ENCODE results near the gene EME1. TPM values are rescaled to one million over a fixed set of nuclear protein-coding genes. Genes with fewer than 3 reads are reported as not detected.

EME1 gene
- total and polyA plus RNA-seq, 2 of the 13 experiments (the other 11 are each of a cell fraction or from before 2014, with no cell fraction given) = 20.7 to 24.6 TPM

DNA sequence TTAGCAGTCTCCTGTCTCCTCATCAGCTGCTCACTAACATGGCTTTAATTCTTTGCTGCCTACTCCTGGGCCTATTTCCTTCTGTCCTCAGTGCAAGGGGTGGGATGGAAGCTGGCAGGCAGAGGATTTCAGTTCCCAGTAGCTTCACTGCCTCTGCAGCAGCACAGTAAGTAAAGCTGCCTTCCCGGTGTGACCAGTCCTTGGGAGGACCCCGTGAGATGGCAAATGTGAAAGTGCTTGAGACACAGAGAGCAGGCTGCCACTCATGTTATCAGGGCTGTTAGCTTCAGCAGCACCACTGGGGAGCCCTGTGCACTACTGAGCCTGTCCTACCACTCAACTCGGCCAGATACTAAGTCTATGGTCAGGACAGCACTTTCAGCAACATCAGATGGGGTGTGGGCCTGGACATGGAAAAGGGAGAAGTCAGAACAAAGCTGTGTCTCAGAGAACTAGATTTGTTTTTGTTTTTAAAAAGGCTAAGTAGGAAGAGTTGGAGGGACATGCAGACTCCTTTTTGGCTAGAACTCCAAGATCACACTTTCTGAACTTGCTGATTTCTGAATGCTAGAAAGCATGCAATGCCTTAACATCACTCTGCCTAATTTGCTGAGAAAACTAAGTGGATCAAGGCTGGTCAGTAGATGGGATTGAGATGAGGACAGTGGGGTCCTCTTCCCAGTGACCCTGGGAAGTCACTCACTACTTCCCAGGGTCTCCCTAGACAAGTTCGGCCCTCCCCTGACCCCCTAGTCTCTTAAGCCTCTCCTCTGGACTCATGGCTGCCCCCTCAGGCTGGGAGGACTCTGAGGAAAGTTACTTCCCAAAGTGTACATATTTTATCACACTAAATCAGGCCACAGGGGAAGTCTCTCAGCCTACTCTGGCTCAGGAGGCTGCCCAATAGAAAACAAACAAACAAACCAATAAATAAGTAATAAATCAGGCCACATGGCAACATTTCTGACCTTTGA, 54.1 kb downstream of the EME1 start (continued):
- TF ChIP-seq, protein P1, sequence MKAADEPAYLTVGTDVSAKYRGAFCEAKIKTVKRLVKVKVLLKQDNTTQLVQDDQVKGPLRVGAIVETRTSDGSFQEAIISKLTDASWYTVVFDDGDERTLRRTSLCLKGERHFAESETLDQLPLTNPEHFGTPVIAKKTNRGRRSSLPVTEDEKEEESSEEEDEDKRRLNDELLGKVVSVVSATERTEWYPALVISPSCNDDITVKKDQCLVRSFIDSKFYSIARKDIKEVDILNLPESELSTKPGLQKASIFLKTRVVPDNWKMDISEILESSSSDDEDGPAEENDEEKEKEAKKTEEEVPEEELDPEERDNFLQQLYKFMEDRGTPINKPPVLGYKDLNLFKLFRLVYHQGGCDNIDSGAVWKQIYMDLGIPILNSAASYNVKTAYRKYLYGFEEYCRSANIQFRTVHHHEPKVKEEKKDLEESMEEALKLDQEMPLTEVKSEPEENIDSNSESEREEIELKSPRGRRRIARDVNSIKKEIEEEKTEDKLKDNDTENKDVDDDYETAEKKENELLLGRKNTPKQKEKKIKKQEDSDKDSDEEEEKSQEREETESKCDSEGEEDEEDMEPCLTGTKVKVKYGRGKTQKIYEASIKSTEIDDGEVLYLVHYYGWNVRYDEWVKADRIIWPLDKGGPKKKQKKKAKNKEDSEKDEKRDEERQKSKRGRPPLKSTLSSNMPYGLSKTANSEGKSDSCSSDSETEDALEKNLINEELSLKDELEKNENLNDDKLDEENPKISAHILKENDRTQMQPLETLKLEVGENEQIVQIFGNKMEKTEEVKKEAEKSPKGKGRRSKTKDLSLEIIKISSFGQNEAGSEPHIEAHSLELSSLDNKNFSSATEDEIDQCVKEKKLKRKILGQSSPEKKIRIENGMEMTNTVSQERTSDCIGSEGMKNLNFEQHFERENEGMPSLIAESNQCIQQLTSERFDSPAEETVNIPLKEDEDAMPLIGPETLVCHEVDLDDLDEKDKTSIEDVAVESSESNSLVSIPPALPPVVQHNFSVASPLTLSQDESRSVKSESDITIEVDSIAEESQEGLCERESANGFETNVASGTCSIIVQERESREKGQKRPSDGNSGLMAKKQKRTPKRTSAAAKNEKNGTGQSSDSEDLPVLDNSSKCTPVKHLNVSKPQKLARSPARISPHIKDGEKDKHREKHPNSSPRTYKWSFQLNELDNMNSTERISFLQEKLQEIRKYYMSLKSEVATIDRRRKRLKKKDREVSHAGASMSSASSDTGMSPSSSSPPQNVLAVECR (CRISPR knock-in tag; IDR thresholded peaks at IDR 0.05; ENCODE audit: borderline replicate concordance) = peak; percentile 41
- TF ChIP-seq KDM5B (CRISPR knock-in tag; IDR thresholded peaks at IDR 0.05; ENCODE audit: borderline replicate concordance) (no peak), SIN3B (IDR thresholded peaks at IDR 0.05; ENCODE audit: low read length) (no peak), ZZZ3 (CRISPR knock-in tag; IDR thresholded peaks at IDR 0.05; ENCODE audit: borderline replicate concordance) (no peak), SP140L (CRISPR knock-in tag; IDR thresholded peaks at IDR 0.05; ENCODE audit: borderline replicate concordance) (no peak), JUND (CRISPR knock-in tag; IDR thresholded peaks at IDR 0.05) (no peak), ZNF839 (CRISPR knock-in tag; IDR thresholded peaks at IDR 0.05; ENCODE audit: borderline replicate concordance) (no peak), ZNF737 (CRISPR knock-in tag; IDR thresholded peaks at IDR 0.05; ENCODE audit: borderline replicate concordance) (peak; percentile 26; the same call in 1 of the 2 replicates), NPAS2 (CRISPR knock-in tag; IDR thresholded peaks at IDR 0.05; ENCODE audit: borderline replicate concordance) (no peak), CEBPG (CRISPR knock-in tag; IDR thresholded peaks at IDR 0.05) (peak; percentile 33; the same call in 1 of the 2 replicates), ATF1 (CRISPR knock-in tag; IDR thresholded peaks at IDR 0.05) (no peak)
- TF ChIP-seq, protein P2, sequence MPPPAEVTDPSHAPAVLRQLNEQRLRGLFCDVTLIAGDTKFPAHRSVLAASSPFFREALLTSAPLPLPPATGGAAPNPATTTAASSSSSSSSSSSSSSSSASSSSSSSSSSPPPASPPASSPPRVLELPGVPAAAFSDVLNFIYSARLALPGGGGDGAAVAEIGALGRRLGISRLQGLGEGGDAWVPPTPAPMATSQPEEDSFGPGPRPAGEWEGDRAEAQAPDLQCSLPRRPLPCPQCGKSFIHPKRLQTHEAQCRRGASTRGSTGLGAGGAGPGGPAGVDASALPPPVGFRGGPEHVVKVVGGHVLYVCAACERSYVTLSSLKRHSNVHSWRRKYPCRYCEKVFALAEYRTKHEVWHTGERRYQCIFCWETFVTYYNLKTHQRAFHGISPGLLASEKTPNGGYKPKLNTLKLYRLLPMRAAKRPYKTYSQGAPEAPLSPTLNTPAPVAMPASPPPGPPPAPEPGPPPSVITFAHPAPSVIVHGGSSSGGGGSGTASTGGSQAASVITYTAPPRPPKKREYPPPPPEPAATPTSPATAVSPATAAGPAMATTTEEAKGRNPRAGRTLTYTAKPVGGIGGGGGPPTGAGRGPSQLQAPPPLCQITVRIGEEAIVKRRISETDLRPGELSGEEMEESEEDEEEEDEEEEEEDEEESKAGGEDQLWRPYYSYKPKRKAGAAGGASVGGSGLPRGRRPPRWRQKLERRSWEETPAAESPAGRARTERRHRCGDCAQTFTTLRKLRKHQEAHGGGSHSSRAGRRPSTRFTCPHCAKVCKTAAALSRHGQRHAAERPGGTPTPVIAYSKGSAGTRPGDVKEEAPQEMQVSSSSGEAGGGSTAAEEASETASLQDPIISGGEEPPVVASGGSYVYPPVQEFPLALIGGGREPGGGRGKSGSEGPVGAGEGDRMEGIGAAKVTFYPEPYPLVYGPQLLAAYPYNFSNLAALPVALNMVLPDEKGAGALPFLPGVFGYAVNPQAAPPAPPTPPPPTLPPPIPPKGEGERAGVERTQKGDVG (CRISPR knock-in tag; IDR thresholded peaks at IDR 0.05; ENCODE audit: borderline replicate concordance) = 0 out of 2 replicates have a peak, but pooled peaks have one; percentile 44
- TF ChIP-seq, protein P3, sequence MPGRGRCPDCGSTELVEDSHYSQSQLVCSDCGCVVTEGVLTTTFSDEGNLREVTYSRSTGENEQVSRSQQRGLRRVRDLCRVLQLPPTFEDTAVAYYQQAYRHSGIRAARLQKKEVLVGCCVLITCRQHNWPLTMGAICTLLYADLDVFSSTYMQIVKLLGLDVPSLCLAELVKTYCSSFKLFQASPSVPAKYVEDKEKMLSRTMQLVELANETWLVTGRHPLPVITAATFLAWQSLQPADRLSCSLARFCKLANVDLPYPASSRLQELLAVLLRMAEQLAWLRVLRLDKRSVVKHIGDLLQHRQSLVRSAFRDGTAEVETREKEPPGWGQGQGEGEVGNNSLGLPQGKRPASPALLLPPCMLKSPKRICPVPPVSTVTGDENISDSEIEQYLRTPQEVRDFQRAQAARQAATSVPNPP (CRISPR knock-in tag; IDR thresholded peaks at IDR 0.05) = no peak
- TF ChIP-seq, protein P4, sequence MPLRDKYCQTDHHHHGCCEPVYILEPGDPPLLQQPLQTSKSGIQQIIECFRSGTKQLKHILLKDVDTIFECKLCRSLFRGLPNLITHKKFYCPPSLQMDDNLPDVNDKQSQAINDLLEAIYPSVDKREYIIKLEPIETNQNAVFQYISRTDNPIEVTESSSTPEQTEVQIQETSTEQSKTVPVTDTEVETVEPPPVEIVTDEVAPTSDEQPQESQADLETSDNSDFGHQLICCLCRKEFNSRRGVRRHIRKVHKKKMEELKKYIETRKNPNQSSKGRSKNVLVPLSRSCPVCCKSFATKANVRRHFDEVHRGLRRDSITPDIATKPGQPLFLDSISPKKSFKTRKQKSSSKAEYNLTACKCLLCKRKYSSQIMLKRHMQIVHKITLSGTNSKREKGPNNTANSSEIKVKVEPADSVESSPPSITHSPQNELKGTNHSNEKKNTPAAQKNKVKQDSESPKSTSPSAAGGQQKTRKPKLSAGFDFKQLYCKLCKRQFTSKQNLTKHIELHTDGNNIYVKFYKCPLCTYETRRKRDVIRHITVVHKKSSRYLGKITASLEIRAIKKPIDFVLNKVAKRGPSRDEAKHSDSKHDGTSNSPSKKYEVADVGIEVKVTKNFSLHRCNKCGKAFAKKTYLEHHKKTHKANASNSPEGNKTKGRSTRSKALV (CRISPR knock-in tag; IDR thresholded peaks at IDR 0.05) = no peak
- TF ChIP-seq, protein P5, sequence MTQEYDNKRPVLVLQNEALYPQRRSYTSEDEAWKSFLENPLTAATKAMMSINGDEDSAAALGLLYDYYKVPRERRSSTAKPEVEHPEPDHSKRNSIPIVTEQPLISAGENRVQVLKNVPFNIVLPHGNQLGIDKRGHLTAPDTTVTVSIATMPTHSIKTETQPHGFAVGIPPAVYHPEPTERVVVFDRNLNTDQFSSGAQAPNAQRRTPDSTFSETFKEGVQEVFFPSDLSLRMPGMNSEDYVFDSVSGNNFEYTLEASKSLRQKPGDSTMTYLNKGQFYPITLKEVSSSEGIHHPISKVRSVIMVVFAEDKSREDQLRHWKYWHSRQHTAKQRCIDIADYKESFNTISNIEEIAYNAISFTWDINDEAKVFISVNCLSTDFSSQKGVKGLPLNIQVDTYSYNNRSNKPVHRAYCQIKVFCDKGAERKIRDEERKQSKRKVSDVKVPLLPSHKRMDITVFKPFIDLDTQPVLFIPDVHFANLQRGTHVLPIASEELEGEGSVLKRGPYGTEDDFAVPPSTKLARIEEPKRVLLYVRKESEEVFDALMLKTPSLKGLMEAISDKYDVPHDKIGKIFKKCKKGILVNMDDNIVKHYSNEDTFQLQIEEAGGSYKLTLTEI (CRISPR knock-in tag; conservative IDR thresholded peaks at IDR 0.05) = no peak
